Posterior cingulate gyrus (tissue), 11 donors: Measurements from ENCODE around the gene PMFBP1.

ENCODE experiments used
- DNase-seq, 10 donors: peaks; one replicate each; pipeline versions ENCODE4 v3.0.0 to v3.0.0-alpha.2; 2020 to 2021; ENCODE audit warnings: mixed read lengths in 3 of 10
- intact Hi-C: fragments of 100-400 bp; cut with DNase I; formaldehyde crosslinking; loops from one replicate; pipeline ENCODE4 v1.15.1; 2023

PMFBP1 gene

GRCh38 chr16:72134507-72134906, 37.4 kb downstream of the PMFBP1 start:
- intact Hi-C loops: no loop called here
- DNase-seq: no peak

DNA sequence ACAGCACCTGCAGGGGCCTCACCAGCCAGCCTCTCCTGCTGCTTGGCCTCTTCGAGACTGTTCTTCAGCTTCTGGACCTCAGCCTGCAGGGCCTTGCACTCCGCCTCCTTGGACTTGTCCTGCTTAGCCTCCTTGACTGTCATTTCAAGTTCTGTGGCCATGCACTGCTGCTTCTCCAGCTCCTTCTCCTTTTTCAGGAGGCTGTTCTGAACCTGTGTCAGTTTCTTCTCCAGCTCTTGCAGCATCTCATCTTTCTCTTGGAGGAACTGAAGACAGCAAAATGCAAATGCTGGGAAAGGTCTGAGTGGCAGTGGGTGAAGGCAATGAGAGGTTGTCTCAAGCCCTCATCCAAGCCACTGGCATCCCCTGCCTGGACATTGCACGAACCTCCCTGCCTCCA, 39.2 kb downstream of the PMFBP1 start:
- DNase-seq: no peak
- intact Hi-C loops: no loop called here

GRCh38 chr16:72131036-72131435, 40.9 kb downstream of the PMFBP1 start:
- intact Hi-C loops: no loop called here
- DNase-seq: no peak

DNA sequence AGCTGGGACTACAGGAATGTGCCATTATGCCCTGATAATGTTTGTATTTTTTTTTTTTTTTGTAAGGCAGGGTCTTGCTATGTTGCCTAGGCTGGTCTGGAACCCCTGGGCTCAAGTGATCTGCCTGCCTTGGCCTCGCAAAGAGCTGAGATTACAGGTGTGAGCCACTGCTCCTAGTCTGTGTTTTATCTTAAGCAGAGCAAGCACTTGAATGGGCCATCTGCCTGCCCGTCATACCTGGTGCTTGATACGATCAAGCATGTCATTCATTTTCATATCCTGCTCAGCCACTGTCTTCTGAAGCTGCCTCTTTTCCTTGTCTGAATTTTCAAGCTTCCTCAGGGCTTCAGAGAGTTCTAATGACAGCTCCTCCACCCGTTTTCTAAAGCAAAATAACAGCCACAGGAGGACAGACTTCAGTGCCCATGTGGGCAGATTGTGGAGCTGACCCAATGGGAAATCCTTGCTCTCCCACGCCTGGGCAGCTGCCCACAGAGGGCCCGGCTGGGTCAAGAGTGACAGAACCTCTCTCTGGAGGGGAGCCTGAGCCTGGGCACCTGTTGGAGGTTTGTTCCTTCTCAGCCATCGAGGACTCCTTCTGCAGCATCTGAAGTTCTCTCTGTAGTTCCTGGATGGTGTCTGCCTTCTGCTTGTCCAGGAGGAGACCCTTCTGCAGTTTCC, 41.8 kb downstream of the PMFBP1 start:
- intact Hi-C loops: loop anchor here (5.0 to 10.0 kb wide), 3 partner anchors 72 to 1745 kb away; no protein-coding TSS in a partner anchor
- no peak for DNase-seq

- DNase-seq: no peak
- intact Hi-C loops: loop anchor here (5.0 to 10.0 kb wide), 3 partner anchors 74 to 1746 kb away; no protein-coding TSS in a partner anchor
Observed at GRCh38 chr16:72128701-72129100, 43.3 kb downstream of the PMFBP1 start.

DNA sequence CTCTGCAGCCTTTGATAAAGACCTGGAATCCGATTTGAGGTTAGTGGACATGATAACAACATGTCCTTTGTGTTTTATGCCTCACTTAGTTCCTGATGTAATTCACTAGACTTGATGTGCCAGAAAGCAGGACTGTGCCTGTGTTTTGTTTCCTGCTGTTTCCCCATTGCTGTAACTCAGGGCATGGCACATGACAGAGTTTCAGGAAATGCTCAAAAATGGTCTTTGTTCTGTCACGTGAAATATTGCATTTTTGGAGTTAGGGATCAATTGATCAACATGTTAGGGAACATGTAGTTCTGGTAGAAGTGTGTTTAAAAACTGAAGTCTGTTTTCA, 45.6 kb downstream of the PMFBP1 start:
- DNase-seq: no peak
- intact Hi-C loops: loop anchor here (5.0 to 10.0 kb wide), 3 partner anchors 76 to 1748 kb away; no protein-coding TSS in a partner anchor

DNA sequence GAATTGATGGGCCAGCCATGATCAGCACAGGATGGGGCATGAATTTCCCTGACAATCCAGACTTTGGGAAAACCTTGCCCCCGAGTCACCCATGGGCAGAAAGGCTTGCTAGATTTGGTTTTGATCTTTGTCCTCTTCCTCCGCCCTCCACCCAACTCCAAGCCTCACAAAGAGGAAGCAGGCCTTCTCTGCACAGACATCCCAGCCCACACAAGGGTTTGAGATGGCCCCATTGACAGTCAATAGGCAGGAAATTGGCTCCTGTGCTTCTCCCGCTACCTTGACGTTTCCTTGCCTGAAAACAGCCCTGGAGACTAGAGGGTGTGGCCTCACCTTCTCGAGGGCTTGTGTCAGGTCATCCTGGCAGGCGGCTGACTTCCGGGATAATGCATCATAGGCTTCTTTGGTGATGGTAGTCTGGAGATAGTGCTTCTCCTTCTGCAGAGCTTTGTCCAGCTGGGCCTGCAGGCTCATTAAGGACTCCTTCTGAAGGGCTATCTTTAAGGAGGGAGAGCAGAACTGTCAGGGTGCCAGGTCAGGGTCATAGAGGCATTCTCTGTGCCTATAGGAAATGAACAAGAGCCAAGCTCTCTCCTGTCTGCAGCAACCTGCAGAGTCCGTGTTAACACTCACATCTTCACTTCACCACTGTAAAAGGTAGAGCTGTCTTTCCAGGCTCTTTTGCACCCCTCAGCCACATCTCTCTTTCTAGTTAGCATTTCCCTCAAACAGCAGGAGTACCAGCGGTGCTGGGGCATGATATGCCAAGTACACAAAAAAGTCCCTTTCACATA, 46.1 kb downstream of the PMFBP1 start:
- DNase-seq: peak in 1 of 10 donors; percentile 43
- intact Hi-C loops: loop anchor here (1.0 to 10.0 kb wide), 4 partner anchors 76 to 1749 kb away; no protein-coding TSS in a partner anchor

DNA sequence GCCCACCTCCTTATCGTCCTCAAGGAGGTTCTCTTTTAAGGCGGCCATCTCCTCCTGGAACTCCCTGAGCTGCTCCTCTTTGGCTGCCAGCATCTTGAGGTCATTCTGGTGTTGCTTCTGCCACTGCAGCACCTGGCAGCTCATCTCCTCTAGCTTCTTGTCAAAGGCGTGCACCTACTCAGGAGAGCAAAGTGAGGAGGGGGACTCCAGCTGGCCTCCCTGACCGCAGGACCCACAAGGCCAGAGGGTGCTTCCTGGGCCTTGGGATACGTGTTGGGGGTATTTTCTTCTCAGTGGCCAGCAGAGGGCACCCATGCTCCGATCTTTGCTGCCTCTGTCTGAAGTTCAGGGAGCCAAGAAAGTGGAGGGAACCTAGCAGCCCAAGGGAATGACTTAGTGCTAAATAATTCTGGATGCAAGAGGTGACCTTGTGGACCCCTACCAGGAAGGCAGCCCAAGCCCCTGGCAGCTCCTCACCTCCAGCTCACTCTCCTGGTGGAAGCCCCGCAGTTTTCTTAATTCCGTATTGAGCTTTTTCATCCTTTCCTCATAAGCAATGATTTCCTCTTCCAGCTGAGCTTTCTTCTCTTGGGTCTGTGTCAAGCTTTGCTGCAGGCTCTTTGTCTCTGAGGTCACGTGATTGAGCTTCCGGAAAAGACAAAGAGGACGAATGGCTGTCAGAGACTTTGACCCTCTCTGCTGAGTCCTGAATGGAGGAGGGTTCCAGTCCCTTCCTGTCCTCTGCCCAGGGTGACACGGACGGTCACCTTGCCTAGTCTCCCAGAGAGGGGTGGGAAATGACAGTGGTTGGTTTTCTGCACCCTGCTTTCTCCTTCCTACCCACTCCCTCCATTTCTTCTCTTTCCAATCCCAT, 47.0 kb downstream of the PMFBP1 start:
- intact Hi-C loops: loop anchor here (1.0 to 10.0 kb wide), 4 partner anchors 77 to 1750 kb away; no protein-coding TSS in a partner anchor
- DNase-seq: peak; percentile 46 to 96 (median 81)

- peak in 1 of 10 donors; percentile 59 for DNase-seq
- intact Hi-C loops: loop anchor here (10.0 kb wide), 2 partner anchors 281 to 1751 kb away; no protein-coding TSS in a partner anchor
Observed at GRCh38 chr16:72124148-72124547, 47.8 kb downstream of the PMFBP1 start.

DNA sequence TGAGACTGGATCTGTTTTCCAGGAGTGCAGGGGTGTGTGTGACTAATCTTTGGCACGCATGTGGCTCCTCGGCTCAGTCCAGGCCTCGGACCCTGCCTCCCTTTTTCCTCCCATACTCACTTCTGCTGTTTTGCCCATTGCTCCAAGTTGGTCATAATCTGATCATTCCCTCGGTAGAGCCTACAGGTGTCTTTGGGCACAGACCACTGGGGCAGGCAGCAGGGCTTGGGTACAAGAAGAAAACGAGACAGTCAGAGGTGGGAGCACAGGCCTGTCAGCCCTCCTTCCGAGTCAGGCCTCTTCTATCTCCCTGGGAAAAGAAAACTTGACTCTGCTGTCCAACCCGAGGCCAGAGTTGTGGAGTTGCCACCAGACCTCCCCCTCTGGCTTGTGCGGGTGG, 48.5 kb downstream of the PMFBP1 start:
- intact Hi-C loops: loop anchor here (10.0 kb wide), 2 partner anchors 281 to 1751 kb away; no protein-coding TSS in a partner anchor
- DNase-seq: peak in 1 of 10 donors; percentile 70

- intact Hi-C loops: loop anchor here (10.0 kb wide), 2 partner anchors 282 to 1752 kb away; no protein-coding TSS in a partner anchor
- peak in 1 of 10 donors; percentile 55 for DNase-seq
Observed at GRCh38 chr16:72122916-72123315, 49.0 kb downstream of the PMFBP1 start.

GRCh38 chr16:72122308-72122707, 49.6 kb downstream of the PMFBP1 start:
- intact Hi-C loops: loop anchor here (10.0 kb wide), 2 partner anchors 282 to 1752 kb away; no protein-coding TSS in a partner anchor
- DNase-seq: no peak

- no peak for DNase-seq
- intact Hi-C loops: loop anchor here (10.0 kb wide), 2 partner anchors 285 to 1755 kb away; no protein-coding TSS in a partner anchor
Observed at GRCh38 chr16:72120026-72120425, 51.9 kb downstream of the PMFBP1 start.

- intact Hi-C loops: no loop called here
- DNase-seq: no peak
Observed at GRCh38 chr16:72113616-72113945, 58.4 kb downstream of the PMFBP1 start.

GRCh38 chr16:72112906-72113615, 58.9 kb downstream of the PMFBP1 start:
- DNase-seq: peak in 1 of 10 donors; percentile 82
- intact Hi-C loops: no loop called here

DNA sequence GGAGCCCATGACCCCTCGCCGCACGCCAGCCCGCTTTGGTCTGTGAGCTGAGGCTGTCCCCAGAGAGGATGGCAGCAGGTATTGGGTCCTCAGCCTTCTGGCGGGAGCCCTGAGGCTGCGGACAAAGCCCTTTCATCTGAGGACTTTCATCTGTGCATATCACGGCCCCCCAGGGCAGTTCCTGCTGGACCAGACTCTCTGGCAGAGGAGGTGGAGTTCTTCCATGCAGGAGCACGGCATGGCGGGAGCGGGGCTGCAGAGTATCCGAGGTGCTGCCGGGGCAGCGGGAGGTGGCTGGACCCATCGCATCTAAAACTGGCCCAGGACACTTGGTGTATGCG, 59.5 kb downstream of the PMFBP1 start:
- peak in 1 of 10 donors; percentile 78 for DNase-seq
- intact Hi-C loops: no loop called here

DNA sequence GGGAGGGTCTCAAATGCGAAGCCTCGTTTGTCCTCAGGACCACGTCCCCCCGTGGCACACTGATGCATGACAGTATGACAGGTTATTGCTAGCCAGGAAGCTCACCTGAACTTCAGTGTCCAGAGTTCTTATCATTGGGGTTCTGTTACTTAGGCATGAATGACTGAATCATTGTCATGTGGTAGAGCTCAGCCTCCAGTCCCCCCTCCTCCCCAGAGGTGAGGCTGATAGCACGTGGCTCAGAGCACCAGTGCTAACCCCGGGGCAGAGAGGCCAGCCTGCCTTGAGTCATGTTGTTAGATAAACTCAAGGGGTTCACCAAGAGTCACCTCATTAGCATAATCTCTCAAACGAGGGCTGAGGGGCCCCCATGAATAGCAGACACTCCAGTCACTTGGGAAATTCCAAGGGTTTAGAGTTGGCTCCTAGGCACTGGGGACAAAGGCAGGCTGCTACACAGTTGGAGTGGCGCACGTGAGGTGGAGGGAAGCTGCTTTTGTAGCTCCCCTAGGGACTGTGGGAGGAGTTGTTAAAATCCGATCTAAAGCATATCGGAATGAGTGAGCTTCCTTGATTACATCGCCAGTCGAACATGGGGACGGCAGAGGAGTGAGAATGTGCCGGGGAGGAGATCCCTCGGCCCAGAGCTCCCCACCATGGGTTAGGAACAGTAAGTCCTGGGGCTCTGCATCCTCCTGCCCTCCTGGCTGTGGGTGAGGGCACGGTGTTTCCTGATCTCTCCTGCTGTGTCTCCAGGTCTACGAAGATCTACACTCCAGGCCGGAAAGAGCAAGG, 60.1 kb downstream of the PMFBP1 start:
- peak in 1 of 10 donors; percentile 59 for DNase-seq
- intact Hi-C loops: no loop called here

GRCh38 chr16:72110662-72111615, 61.0 kb downstream of the PMFBP1 start:
- peak in 1 of 10 donors; percentile 69 for DNase-seq
- intact Hi-C loops: no loop called here
